Thyroid gland (tissue), 4 donors: ENCODE data around the gene FIG4.

Source experiments
- CTCF ChIP-seq, 6 experiments: fragments of 200-600 bp in 3 of 6; fragments of 450-650 bp in 3 of 6; sonication (generic) in 3 of 6; IDR thresholded peaks; one replicate each; pipeline ENCODE4 v1.5.1; 2016 to 2019; ENCODE audit warnings: antibody characterized with exemption in 6 of 6, mild to moderate bottlenecking in 2 of 6, inconsistent platforms in 1 of 6, moderate library complexity in 1 of 6
- POLR2A ChIP-seq, 2 donors: fragments of 450-650 bp; IDR thresholded peaks; one replicate each; pipeline ENCODE4 v1.6.1; 2017; ENCODE audit warnings: antibody characterized with exemption in 2 of 2, mild to moderate bottlenecking in 2 of 2, moderate library complexity in 1 of 2

GRCh38 chr6:109801794-109802193 lies 110.7 kb downstream of the FIG4 start:
- TF ChIP-seq CTCF (IDR thresholded peaks at IDR 0.05) = no peak
- no peak for TF ChIP-seq POLR2A (IDR thresholded peaks at IDR 0.05)
